Measurements from ENCODE around the gene SYNE1. TPM values are rescaled to one million over a fixed set of nuclear protein-coding genes. Genes with fewer than 3 reads are reported as not detected.

The SYNE1 gene
- total and polyA plus RNA-seq, 2 of the 8 experiments (the other 6 are each of a cell fraction or from before 2014, with no cell fraction given), result 2.8 to 5.5 TPM

- Histone ChIP-seq H2AK5ac (ENCODE audit: low read depth, low read length) (no peak overlapping the region), H3K23me2 (ENCODE audit: low read depth, low read length) (no peaks in the 10 kb centered on the region), H3K4me2 (ENCODE audit: insufficient read depth in 1 of 2, low read depth in 2 of 2, low read length in 2 of 2) (no peak overlapping the region), H4K5ac (ENCODE audit: insufficient read length, low read depth, low read length) (no peak overlapping the region), H3K14ac (ENCODE audit: insufficient read length) (no peak overlapping the region), H2AFZ (ENCODE audit: low read length) (no peak overlapping the region), H3K27ac (ENCODE audit: low read depth, low read length) (no peak overlapping the region), H3K36me3 (ENCODE audit: control insufficient read depth in 2 of 4, insufficient read depth in 4 of 4, low read length in 3 of 4) (no peaks in the 10 kb centered on the region), H3K79me1 (ENCODE audit: low read depth, low read length) (no peaks in the 10 kb centered on the region), H4K8ac (ENCODE audit: extremely low read depth, insufficient read depth, low read length) (no peak overlapping the region), H4K20me1 (replicated peaks in 1 of 2; ENCODE audit: control insufficient read depth in 1 of 2, insufficient read depth in 2 of 2, low read length in 2 of 2) (no peaks in the 10 kb centered on the region), H3K23ac (ENCODE audit: insufficient read length) (no peak overlapping the region), H2BK20ac (ENCODE audit: low read length) (no peak overlapping the region), H2BK5ac (ENCODE audit: low read depth, low read length) (no peak overlapping the region), H4K91ac (replicated peaks; ENCODE audit: insufficient read length, low read length) (no peak overlapping the region), H2BK120ac (replicated peaks; ENCODE audit: low read depth, low read length) (no peak overlapping the region), H2BK15ac (ENCODE audit: low read length) (no peak overlapping the region), H3K9me3 (ENCODE audit: insufficient read depth in 2 of 2, low read depth in 1 of 2, low read length in 1 of 2) (no peaks in the 10 kb centered on the region), H3K4ac (replicated peaks; ENCODE audit: insufficient read length, low read depth, low read length) (no peak overlapping the region), H3K27me3 (replicated peaks in 1 of 4; ENCODE audit: control insufficient read depth in 3 of 4, extremely low read depth in 1 of 4, insufficient read depth in 3 of 4, low read length in 3 of 4) (no peaks in the 10 kb centered on the region), H3K79me2 (ENCODE audit: control insufficient read depth in 1 of 2, insufficient read depth in 2 of 2, low read length in 2 of 2) (no peaks in the 10 kb centered on the region), H3K4me3 (ENCODE audit: extremely low read depth in 1 of 4, insufficient read depth in 2 of 4, low read depth in 3 of 4, low read length in 4 of 4) (no peak overlapping the region), H3K56ac (replicated peaks; ENCODE audit: insufficient read length, low read depth, low read length) (no peak overlapping the region), H3K4me1 (replicated peaks in 1 of 4; ENCODE audit: control insufficient read depth in 3 of 4, insufficient read depth in 4 of 4, low read length in 3 of 4) (no peaks in the 10 kb centered on the region; a peak in 2 of 7 replicates), H3K18ac (ENCODE audit: extremely low read depth, low read length) (no peak overlapping the region), H2BK12ac (ENCODE audit: low read depth, low read length) (no peak overlapping the region), H3K9ac (replicated peaks in 1 of 4; ENCODE audit: extremely low read depth in 1 of 4, low read depth in 3 of 4, low read length in 3 of 4) (no peak overlapping the region)
- FAIRE-seq (no peak), DNase-seq (ENCODE audit: low read depth in 1 of 2, low spot score in 2 of 2) (no peak)
- WGBS, 2 experiments (ENCODE audit: extremely low coverage in 1 of 2, insufficient coverage in 1 of 2, insufficient read length in 1 of 2, insufficient replicate concordance in 2 of 2, low coverage in 1 of 2, low lambda C conversion rate in 2 of 2, missing lambda C conversion rate in 1 of 2), result 33% methylated on average over 1 of the region's 1 CpG; no CpG with 5 or more reads in 1 of the 2 experiments
- CTCF ChIA-PET (ENCODE audit: partially characterized antibody), result interaction anchor here (1.2 kb wide), 2 partner anchors 20 to 24 kb away, joined by 3 read pairs; no protein-coding TSS in a partner anchor
- POLR2A ChIA-PET (ENCODE audit: partially characterized antibody), result no interaction called here
- TF ChIP-seq POLR2A (IDR thresholded peaks at IDR 0.05; ENCODE audit: control extremely low read depth in 1 of 2, low read depth in 2 of 2, low read length in 2 of 2) (no peak), RFX5 (IDR thresholded peaks at IDR 0.05; ENCODE audit: borderline replicate concordance, low read depth, low read length) (no peak), RXRA (IDR thresholded peaks at IDR 0.05; ENCODE audit: insufficient read depth, low read depth, low read length) (no peak), PHF8 (conservative IDR thresholded peaks at IDR 0.05; ENCODE audit: low read depth, low read length) (no peak), SIN3A (conservative IDR thresholded peaks at IDR 0.05 in 1 of 2, IDR thresholded peaks at IDR 0.05 in 1 of 2; ENCODE audit: low read depth in 1 of 2, low read length in 2 of 2) (no peak), SP2 (IDR thresholded peaks at IDR 0.05; ENCODE audit: low read length) (no peak), TAF1 (IDR thresholded peaks at IDR 0.05; ENCODE audit: low read depth, low read length) (no peak), CHD1 (IDR thresholded peaks at IDR 0.05; ENCODE audit: low read depth, low read length) (no peak), USF2 (IDR thresholded peaks at IDR 0.05; ENCODE audit: low read length) (no peak), SP1 (IDR thresholded peaks at IDR 0.05; ENCODE audit: low read depth, low read length) (no peak), SIX5 (IDR thresholded peaks at IDR 0.05; ENCODE audit: low read depth, low read length) (no peak)
- TF ChIP-seq, protein P1, sequence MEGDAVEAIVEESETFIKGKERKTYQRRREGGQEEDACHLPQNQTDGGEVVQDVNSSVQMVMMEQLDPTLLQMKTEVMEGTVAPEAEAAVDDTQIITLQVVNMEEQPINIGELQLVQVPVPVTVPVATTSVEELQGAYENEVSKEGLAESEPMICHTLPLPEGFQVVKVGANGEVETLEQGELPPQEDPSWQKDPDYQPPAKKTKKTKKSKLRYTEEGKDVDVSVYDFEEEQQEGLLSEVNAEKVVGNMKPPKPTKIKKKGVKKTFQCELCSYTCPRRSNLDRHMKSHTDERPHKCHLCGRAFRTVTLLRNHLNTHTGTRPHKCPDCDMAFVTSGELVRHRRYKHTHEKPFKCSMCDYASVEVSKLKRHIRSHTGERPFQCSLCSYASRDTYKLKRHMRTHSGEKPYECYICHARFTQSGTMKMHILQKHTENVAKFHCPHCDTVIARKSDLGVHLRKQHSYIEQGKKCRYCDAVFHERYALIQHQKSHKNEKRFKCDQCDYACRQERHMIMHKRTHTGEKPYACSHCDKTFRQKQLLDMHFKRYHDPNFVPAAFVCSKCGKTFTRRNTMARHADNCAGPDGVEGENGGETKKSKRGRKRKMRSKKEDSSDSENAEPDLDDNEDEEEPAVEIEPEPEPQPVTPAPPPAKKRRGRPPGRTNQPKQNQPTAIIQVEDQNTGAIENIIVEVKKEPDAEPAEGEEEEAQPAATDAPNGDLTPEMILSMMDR (IDR thresholded peaks at IDR 0.05; ENCODE audit: control extremely low read depth in 1 of 3, insufficient read depth in 1 of 3, low read depth in 1 of 3, low read length in 3 of 3), result no peak
These were observed 66.1 kb downstream of the SYNE1 start for GRCh38 chr6:152571089-152571488.

All from H1 (cell line).